NCI-H187 treated with DMSO at 0.1 percent for 48 hours (cell line): ENCODE measurements around the gene PLPPR5.
"Not testable (repeated sequence)": the region's sequence is repeated elsewhere in the genome, so short reads cannot be mapped to it uniquely, and the experiment has no call there.

ENCODE experiments used
- DNase-seq: peaks from one replicate; lab custom pipeline; 2025; lab: John Stamatoyannopoulos, UW

The PLPPR5 gene, protein sequence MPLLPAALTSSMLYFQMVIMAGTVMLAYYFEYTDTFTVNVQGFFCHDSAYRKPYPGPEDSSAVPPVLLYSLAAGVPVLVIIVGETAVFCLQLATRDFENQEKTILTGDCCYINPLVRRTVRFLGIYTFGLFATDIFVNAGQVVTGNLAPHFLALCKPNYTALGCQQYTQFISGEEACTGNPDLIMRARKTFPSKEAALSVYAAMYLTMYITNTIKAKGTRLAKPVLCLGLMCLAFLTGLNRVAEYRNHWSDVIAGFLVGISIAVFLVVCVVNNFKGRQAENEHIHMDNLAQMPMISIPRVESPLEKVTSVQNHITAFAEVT

DNA sequence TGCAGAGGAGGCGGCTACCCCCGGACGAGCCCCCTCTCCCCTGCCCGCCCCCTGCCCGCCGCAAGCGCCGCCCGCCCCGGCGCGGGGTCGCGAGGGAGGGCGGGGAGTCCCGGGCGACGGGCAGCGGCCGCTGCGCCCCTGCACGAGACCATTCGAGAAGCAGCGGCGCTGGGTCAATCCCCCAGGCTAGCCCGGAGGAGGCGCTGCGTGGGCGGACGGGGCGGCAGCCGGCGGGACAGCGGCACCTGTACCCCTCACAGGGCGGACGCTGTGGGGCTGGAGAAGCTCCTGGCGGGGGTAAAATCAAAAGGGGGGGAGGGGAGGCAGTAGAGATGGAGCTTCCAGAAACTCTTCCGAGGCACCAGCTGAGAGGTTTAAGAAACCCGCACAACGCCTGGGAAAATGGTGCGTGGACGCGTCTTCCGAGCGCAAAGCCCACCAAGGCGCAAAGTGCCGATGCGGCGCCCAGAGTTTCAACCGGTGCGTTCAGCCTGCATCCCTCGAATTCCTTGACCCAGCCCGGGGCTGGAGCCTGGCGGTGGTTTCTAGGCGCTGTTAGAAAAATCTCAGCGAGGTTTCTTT lies at the start of gene PLPPR5:
PLPPR5 (minus strand) TSS at position 1 of the 582 bp plus-strand sequence. CDS start 190 bp downstream, outside the sequence.
- DNase-seq, result no peak

DNA sequence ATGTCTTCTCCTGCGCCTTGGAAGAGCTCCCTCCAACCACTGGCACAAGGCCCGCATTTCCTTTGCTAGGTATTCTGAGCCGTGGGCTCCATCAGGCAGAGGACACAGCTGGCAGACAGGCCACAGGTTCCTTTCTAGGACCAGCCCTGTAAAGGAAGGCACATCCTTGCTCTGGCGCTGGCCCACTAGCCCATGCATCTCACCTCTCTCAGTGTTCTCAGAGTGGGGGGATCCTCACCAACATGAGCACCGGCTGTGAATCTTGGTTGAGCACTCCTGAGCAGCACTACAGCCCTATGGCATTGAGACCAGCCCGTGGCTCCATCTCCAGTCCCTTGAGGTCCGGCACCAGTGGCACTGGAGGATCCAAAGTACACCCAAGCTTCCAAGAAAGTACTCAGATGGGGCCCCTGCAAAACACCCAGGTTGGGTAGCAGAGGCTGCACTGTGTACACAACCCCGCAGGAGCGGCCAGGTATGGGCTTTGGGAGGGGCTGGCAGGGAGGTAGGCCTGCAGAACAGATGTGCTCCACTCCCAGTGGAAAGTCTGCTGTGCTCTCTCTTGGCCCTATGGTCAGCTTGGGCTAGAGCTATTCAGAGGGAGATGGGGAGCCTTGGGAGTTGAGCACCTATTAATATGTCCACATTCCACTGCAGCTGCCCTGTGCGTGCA lies 47.1 kb upstream of the PLPPR5 start:
- no peak for DNase-seq

DNA sequence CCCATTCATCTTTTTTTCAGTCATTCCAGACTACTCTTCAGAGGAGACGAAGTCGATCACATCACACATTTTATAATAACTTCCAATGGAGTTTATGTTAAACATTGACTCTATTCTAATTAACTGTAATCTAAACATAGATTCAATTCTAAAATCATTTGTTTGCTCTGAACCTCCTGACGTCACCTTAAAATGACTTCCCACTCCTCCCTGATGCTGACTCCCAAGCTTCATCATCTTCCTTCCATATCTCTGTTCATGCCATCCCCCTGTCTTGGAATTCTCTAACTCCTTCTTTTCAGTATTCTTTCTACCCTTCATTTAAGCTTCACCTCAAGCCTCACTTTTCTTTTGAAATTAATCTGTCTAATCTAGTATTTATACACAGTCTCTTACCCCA lies 45.1 kb upstream of the PLPPR5 start:
- no peak for DNase-seq

DNA sequence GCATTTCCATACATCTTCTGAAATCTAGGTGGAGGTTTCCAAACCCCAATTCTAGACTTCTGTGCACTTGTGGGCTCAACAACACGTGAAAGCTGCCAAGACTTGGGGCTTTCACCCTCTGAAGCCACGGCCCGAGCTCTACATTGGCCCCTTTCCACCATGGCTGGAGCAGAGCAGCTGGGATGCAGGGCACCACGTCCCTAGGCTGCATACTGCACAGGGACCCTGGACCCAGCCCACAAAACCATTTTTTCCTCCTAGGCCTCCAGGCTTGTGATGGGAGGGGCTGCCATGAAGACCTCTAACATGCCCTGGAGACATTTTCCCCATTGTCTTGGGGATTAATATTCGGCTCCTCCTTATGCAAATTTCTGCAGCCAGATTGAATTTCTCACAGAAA lies 32.1 kb upstream of the PLPPR5 start:
- not testable (repeated sequence) for DNase-seq

DNA sequence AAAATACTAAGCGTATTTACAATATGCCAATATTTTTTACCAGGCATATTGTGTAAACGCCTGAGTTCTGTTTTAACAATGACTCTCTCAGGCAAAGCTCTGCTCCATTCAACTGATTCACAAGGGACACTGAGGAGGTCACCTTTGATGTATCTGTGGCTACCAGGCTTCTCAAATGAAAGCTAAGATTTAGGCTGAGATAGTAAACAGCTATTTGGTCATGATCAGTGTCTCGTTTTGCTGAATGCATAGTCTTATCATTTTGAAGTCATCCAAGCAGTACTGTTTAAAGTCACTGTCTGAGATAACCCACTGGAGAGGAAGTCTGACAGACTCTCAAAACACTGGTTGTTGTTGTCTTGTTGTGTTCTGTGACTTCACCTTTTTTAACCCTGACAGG lies 13.7 kb upstream of the PLPPR5 start:
- DNase-seq, result no peak

DNA sequence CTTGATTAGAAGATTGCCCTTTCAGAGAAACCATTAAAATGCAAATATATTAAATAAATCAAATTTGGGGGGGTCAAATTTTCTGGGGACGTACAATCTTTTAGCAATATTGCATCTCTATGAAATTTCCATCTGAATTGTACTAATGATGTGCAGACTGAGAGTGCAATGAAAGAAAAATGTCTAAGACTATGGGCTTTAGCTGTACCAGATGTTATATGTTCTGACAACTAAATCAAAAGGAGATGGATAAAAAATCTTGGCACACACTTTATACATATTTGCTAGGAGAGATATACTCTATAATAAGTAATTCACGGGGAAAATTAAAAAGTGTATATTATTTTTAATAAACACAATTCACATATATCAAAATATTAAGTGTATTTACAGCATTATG lies 13.0 kb upstream of the PLPPR5 start:
- DNase-seq, result no peak

DNA sequence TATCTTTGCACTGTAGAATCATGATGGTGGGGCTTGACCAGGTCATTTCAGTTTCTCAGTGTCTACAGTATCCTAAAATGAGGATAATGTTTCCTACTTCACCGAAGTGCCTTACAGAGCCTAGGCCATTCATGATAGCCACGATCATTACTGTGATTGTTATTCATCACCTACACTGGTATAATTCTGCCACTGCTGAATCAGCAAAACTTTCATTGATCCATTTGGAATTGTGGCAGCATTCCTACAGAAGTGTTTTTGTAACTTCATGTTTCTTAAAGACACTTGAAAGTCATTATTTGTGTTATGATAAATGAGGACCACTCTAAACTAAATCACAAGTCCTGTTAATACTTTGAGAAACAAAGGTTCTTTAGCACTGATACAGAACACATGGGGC lies 6.0 kb upstream of the PLPPR5 start:
- no peak for DNase-seq

DNA sequence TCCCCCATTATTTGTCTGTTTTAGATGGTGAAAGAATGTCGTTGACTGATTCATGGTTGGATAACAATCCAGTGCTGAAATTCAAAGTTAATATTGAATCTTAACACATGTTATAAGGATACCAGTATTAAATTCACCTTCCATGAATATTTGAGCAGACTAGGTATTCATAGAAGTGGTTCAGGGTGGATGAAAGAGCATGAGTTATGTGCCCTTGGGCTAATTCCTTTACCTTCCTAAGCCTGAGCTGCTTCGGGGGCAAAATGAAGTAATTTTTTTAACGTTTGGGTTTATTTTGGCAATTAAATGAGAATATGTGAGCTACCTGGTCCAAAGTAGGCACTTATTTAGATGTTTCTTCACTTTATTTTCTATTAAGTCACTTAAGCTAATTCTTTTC lies 2.7 kb upstream of the PLPPR5 start:
- no peak for DNase-seq

DNA sequence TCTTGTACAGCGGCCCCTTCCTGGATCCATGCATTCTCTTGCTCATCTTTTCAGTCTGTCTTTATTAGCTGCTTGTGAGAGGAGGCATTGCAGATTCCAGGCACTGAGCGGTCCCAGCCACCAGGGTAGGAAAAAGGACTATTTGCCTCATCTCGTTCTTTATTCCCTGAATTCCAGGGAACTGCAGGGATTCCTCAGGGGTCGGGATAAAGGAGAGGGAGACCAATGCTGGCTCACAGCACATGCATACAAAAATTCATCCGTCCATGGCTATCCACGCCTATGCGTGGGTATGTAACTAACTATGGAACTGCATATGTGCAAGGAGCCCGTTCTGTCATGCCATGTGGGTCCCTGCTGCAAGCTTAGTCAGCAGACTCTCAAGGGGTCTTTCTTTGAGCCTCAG lies 879 bp upstream of the PLPPR5 start:
- no peak for DNase-seq

DNA sequence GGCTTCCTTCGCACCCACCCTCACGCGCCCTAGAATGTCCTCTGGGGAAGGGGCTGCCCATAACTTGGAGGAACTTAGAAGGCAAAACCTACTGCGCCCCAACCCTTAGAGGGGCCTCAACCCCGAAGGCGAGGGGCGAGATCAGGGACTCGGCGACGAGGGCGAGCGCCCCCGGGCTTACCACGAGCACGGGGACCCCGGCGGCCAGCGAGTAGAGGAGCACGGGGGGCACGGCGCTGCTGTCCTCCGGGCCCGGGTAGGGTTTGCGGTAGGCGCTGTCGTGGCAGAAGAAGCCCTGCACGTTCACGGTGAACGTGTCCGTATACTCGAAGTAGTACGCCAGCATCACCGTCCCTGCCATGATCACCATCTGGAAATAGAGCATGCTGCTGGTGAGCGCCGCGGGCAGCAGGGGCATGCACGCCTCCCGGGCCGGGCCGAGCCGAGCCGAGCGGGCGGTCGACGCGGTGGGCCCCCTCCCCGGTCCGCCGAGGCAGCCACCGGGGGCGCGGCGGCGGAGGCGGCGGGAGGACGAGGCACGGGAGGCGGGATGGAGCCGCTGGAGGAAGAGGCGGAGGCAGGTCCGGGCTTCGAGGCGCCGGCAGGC lies 304 bp downstream of the PLPPR5 start:
- DNase-seq, result no peak

DNA sequence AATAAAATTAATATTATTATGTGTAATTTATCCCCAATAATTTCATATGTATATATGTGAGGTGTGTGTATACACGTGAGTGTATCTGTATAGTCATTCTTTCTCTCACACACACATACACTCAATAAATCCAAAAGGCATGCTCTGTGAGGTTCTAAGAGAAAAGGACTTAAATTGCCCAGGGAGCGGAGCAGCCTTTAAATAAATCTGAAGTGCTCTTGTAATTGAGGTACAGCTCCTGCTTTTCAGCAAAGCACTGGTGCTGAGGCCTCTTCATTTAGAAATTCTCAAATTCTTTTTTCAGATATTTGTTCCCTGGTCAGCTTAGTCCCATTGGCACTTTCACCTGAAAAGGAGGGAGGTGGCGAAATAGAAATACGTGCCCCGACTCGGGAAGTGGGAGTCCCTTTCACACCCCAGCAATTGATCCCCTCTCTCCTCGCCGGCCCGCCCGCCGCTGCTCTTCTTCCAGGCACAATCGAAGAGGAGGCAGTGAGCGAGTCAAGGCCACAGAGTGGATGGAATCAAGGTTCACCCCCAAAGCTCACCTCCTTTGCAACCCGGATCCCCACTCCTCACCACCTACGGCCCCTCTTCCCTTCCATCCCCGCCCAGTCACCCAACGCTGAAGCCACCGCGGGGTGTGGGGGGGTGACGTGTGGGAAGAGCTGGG lies 944 bp downstream of the PLPPR5 start:
- no peak for DNase-seq

DNA sequence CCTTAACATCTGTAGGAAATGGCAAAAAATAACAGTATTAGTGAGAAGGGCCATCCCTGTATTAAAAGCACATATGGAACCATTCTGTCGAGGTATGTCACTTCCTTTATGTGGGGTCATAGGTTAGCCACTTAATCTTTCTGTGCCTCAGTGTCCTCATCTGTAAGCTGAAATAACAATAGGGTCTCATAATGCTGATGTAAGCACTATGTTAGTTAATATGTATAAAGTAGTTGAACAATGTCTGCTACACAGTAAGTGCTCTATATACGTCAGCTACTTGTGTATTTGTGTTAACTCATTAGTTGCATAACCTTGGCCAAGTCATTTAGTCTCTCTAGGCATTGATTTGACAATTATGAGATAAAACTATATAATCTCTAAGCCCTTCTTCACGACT lies 11.8 kb downstream of the PLPPR5 start:
- no peak for DNase-seq

DNA sequence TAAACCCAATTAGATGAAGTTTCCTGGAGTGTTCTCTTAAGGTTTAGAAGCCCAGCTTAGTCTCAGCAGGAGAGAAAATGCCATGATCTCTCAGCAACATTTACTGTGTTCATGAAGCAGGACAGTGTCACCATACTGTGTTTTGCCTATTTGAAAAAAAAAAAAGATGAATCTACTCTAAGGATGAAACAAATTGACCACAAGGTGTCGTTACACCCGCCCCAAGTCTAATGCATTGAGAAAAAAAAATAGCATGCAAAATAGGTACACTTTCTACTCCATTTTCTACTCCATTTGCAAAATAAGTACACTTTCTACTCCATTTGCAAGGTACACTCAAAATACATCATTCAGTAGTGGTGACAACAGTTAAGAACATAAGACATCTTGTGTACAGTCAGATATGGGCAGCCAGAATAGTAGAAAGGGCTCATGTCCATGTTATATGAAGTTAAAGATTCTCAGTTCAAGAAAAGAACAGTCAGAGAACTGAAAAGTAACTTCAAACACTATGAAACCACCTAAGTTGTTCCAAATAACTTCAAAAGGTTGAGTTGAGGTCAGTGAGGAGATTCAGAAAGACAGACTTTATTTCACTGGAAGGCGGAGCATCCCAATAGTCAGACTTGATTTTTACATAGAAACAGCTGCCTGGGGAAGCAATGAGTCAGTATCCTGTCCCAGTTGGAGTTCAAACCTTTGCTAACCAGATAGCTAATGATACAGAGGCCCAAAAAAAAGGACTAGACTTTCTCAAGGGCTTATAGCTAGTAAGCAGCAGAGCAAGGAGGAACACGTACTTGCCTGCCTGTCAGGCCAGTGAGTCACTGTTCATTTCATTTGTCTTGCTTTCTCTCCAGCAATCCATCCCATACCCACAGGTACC lies 13.3 kb downstream of the PLPPR5 start:
- DNase-seq, result no peak

DNA sequence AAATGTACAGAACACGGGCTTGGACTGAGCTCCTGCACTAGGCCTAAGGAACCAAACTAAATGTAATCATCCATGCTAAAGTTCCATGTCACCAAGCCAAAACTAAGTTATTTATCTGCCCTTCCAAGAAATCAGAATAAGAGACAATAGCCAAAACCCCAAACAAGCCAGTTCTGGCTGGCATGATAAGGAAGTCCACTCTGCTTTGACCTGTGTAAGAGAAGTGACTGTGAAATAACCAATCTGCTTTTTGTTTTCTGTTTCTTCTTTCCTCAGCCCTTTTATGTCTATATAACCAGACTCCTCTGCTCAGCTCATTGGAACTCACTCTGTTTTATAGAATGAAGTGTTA lies 15.1 kb downstream of the PLPPR5 start:
- DNase-seq, result no peak

DNA sequence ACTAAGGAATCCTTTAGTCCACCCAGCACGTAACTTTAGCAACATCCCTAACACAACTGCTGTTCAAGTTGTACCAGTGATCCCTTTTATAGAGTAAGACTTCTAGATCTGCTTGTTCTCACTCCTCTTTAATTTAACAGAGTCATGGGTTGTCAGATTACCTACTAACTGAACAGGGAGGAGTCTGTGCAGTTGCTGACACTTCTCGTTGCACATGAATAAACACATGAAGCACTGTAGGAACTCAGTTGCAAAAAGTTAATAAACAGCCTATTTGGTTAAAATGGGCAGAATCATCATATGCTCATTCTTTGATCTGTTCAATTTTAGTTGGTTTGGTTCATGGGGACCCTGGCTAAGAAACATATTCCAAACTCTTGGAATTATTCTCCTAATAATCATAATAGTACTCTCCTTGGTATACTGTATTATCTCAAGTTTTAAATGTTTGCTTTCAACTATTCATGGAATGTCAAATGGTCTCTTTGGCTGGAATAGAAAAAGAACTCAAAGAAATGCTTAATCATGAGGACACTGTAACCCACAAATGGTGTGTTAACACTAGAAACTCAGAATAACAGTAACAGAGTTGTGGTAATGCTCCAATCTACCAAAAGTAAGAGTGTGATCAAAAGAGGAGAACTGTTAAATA lies 15.6 kb downstream of the PLPPR5 start:
- DNase-seq, result no peak

DNA sequence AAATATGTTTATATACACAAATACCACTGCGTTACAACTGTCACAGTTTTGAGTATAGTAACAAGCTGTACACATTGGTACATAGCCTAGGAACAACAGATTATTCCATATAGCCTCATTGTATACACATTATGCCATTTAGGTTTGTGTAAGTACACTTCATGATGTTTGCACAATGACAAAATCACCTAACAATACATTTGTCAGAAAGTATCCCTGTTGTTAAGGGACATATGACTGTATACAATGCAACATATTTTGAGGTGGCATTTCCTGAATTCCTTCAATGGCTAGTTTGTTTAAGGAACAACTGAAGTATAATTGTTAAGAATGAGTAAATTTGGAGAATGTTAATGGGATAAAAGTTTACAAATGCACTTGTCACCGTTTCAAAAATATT lies 19.0 kb downstream of the PLPPR5 start:
- DNase-seq, result no peak

DNA sequence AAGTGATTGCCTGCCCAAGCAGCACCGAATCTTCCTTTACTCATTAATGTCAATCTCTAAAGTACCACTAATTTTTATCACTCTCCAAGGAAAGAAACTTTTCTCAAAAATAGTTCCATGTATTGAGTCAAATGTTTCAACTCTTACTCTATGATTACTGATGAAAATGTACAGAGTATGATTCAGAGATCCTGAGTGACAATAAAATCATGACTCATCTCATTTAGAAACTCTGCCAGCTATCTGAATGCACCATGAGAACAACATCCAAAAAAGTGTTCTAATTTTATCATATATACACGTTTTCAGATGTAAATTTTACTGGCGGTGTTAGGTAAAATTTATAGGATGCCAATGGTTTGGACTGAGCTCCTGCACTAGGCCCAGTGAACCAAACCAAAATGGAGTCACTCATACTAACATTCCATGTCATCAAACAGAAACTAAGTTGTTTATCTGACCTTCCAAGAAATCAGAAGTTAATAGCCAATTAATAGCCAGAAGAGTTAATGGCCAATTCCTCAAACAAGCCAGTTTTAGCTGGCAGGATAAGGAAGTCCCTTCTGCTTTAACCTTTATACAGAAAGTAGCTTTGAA lies 22.6 kb downstream of the PLPPR5 start:
- no peak for DNase-seq

DNA sequence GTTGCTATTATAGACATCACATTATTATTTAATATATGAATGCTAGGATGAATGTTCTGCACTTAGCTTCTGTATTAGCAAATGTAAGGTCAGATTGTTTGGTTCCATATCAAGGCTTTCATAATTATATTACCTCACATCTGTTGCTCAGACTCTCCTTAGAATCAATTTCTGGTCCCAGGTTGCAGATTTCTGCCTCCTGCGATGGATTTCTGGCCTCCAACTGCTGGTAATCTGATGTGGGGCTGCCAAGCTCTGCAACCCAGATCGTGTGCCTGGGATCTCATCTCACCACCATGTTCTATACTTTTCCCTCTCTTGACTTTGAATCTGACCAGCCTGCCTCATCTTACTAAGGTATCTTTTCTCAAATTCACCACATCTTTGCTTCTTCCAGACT lies 25.2 kb downstream of the PLPPR5 start:
- DNase-seq, result no peak

DNA sequence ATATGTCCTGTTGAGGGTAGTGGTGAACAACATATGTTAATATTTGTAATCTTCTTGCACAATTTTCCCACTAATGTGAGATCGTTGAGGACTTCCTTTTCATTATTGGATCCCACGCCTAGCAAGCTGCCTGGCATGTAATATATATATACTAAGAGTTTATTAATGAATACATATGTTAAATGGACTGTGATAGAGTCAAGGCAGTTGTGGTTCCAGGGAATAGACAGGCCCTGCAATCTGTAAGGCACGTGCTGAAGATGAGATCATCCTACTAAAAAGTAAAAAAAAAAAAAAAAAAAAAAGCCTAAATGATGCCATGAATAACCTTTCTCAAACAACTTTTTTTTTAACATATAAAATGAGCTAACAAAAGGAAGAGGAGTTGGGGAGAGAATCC lies 28.9 kb downstream of the PLPPR5 start:
- no peak for DNase-seq

DNA sequence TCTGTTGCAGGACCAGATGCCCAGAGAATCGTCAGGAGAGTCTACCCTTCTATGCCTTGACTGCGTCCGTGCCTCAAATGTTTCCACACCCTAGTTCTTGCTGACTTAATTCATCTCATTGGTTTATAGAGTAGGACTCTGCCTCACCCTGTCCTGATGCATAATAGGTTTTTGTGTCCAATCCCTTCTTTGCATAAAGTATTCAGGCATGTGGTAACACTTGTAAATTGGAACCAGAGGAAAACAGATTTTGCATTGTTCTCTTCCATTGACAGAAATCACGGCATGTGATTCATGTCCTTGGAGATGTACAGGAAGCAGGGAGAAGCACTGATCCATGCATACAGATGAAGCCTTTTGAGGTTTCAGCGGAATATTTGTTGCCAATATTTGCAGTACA lies 29.5 kb downstream of the PLPPR5 start:
- DNase-seq, result no peak
